ENCODE results near the gene LONP1.

- TF ChIP-seq CTCF (tag by site-specific recombination; IDR thresholded peaks at IDR 0.05) = no peak
- no peak for TF ChIP-seq PRDM10 (tag by site-specific recombination; IDR thresholded peaks at IDR 0.05)
- TF ChIP-seq ZBTB20 (tag by site-specific recombination; IDR thresholded peaks at IDR 0.05) = no peak
Observed at GRCh38 chr19:5661483-5661882, 58.5 kb downstream of the LONP1 start.
